ENCODE measurements around the gene AMDHD2.

AMDHD2 gene

DNA sequence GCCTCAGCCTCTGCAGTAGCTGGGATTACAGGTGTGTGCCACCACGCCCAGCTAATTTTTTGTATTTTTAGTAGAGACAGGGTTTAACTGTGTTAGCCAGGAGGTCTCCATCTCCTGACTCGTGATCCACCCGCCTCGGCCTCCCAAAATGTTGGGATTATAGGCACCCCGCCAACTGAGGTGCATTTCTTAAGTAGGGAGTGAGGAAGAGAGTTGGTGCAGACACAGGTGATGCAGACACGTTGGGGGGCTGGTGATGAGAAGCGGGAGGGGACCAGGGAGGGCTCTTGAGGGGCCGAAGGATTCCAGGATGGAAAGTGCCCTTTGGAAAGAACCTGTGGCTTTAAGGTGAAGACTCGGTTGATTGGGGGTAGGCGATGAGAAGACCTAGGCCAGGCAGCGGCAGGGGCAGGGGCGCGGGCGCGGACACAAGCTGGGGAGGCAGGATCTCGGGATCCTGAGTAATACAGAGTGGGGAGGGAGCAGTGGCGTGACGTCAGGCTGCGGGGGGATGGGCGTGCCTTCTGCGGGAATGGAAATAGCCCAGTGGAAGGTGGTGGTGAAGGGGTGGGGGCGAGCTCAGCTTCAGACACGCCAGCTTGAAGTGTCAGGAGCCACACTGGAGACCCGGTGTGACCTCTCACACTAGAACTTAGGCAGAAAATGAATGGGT, 8.9 kb upstream of the AMDHD2 start:
- ChIA-PET CTCF (interaction anchor here (5.6 kb wide), 1 partner anchor 10 kb away, joined by 27 read pairs; no protein-coding TSS in a partner anchor), POLR2A (interaction anchor here (0.8 kb wide), 1 partner anchor 356 kb away, joined by 5 read pairs; the partner anchor contains the start of gene TRAF7)
- no peaks in the 10 kb centered on the region for H3K9me3 ChIP-seq (ENCODE audit: control insufficient read depth, insufficient read depth, low read depth, low read length)
- no peak overlapping the region for H3K4me3 ChIP-seq (ENCODE audit: low read depth, low read length)
- H3K27ac ChIP-seq (ENCODE audit: extremely low read depth, low read depth, low read length) = no peak overlapping the region
- no peaks in the 10 kb centered on the region; the same call in 1 of the 2 replicates for H3K4me1 ChIP-seq (ENCODE audit: control insufficient read depth, insufficient read depth, low read length)
- peaks cover 0 to 2% of the 10 kb centered on the region in 2 experiments; a peak in 2 of 3 replicates for H3K36me3 ChIP-seq (ENCODE audit: control insufficient read depth in 2 of 2, insufficient read depth in 1 of 2, low read length in 2 of 2)
- TF ChIP-seq GLI2 (tag by site-specific recombination; IDR thresholded peaks at IDR 0.05; ENCODE audit: borderline replicate concordance, low read depth) = no peak
- no peak for TF ChIP-seq RBAK (tag by site-specific recombination; IDR thresholded peaks at IDR 0.05)
- TF ChIP-seq, protein P1, sequence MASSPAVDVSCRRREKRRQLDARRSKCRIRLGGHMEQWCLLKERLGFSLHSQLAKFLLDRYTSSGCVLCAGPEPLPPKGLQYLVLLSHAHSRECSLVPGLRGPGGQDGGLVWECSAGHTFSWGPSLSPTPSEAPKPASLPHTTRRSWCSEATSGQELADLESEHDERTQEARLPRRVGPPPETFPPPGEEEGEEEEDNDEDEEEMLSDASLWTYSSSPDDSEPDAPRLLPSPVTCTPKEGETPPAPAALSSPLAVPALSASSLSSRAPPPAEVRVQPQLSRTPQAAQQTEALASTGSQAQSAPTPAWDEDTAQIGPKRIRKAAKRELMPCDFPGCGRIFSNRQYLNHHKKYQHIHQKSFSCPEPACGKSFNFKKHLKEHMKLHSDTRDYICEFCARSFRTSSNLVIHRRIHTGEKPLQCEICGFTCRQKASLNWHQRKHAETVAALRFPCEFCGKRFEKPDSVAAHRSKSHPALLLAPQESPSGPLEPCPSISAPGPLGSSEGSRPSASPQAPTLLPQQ (tag by site-specific recombination; IDR thresholded peaks at IDR 0.05) = no peak
- no peak for TF ChIP-seq ZNF510 (tag by site-specific recombination; IDR thresholded peaks at IDR 0.05; ENCODE audit: insufficient replicate concordance)
- TF ChIP-seq, protein P2, sequence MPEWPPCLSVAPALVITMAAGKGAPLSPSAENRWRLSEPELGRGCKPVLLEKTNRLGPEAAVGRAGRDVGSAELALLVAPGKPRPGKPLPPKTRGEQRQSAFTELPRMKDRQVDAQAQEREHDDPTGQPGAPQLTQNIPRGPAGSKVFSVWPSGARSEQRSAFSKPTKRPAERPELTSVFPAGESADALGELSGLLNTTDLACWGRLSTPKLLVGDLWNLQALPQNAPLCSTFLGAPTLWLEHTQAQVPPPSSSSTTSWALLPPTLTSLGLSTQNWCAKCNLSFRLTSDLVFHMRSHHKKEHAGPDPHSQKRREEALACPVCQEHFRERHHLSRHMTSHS (tag by site-specific recombination; IDR thresholded peaks at IDR 0.05) = no peak
- no peak for TF ChIP-seq ZNF623 (tag by site-specific recombination; IDR thresholded peaks at IDR 0.05)
- TF ChIP-seq ZNF175 (tag by site-specific recombination; IDR thresholded peaks at IDR 0.05) = no peak
- no peak for TF ChIP-seq ZNF155 (tag by site-specific recombination; IDR thresholded peaks at IDR 0.05)
- no peak for TF ChIP-seq ZNF791 (tag by site-specific recombination; IDR thresholded peaks at IDR 0.05)
- TF ChIP-seq, protein P3, sequence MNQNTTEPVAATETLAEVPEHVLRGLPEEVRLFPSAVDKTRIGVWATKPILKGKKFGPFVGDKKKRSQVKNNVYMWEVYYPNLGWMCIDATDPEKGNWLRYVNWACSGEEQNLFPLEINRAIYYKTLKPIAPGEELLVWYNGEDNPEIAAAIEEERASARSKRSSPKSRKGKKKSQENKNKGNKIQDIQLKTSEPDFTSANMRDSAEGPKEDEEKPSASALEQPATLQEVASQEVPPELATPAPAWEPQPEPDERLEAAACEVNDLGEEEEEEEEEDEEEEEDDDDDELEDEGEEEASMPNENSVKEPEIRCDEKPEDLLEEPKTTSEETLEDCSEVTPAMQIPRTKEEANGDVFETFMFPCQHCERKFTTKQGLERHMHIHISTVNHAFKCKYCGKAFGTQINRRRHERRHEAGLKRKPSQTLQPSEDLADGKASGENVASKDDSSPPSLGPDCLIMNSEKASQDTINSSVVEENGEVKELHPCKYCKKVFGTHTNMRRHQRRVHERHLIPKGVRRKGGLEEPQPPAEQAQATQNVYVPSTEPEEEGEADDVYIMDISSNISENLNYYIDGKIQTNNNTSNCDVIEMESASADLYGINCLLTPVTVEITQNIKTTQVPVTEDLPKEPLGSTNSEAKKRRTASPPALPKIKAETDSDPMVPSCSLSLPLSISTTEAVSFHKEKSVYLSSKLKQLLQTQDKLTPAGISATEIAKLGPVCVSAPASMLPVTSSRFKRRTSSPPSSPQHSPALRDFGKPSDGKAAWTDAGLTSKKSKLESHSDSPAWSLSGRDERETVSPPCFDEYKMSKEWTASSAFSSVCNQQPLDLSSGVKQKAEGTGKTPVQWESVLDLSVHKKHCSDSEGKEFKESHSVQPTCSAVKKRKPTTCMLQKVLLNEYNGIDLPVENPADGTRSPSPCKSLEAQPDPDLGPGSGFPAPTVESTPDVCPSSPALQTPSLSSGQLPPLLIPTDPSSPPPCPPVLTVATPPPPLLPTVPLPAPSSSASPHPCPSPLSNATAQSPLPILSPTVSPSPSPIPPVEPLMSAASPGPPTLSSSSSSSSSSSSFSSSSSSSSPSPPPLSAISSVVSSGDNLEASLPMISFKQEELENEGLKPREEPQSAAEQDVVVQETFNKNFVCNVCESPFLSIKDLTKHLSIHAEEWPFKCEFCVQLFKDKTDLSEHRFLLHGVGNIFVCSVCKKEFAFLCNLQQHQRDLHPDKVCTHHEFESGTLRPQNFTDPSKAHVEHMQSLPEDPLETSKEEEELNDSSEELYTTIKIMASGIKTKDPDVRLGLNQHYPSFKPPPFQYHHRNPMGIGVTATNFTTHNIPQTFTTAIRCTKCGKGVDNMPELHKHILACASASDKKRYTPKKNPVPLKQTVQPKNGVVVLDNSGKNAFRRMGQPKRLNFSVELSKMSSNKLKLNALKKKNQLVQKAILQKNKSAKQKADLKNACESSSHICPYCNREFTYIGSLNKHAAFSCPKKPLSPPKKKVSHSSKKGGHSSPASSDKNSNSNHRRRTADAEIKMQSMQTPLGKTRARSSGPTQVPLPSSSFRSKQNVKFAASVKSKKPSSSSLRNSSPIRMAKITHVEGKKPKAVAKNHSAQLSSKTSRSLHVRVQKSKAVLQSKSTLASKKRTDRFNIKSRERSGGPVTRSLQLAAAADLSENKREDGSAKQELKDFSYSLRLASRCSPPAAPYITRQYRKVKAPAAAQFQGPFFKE (tag by site-specific recombination; IDR thresholded peaks at IDR 0.05; ENCODE audit: borderline replicate concordance) = no peak
- TF ChIP-seq, protein P4, sequence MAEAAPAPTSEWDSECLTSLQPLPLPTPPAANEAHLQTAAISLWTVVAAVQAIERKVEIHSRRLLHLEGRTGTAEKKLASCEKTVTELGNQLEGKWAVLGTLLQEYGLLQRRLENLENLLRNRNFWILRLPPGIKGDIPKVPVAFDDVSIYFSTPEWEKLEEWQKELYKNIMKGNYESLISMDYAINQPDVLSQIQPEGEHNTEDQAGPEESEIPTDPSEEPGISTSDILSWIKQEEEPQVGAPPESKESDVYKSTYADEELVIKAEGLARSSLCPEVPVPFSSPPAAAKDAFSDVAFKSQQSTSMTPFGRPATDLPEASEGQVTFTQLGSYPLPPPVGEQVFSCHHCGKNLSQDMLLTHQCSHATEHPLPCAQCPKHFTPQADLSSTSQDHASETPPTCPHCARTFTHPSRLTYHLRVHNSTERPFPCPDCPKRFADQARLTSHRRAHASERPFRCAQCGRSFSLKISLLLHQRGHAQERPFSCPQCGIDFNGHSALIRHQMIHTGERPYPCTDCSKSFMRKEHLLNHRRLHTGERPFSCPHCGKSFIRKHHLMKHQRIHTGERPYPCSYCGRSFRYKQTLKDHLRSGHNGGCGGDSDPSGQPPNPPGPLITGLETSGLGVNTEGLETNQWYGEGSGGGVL (tag by site-specific recombination; IDR thresholded peaks at IDR 0.05) = peak; percentile 49; the same call in 1 of the 2 replicates
- no peak for TF ChIP-seq ZNF555 (tag by site-specific recombination; conservative IDR thresholded peaks at IDR 0.05)
- TF ChIP-seq, protein P5, sequence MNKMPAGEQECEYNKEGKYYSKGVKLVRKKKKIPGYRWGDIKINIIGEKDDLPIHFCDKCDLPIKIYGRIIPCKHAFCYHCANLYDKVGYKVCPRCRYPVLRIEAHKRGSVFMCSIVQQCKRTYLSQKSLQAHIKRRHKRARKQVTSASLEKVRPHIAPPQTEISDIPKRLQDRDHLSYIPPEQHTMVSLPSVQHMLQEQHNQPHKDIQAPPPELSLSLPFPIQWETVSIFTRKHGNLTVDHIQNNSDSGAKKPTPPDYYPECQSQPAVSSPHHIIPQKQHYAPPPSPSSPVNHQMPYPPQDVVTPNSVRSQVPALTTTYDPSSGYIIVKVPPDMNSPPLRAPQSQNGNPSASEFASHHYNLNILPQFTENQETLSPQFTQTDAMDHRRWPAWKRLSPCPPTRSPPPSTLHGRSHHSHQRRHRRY (tag by site-specific recombination; IDR thresholded peaks at IDR 0.05) = no peak
- TF ChIP-seq MYNN (tag by site-specific recombination; IDR thresholded peaks at IDR 0.05; ENCODE audit: borderline replicate concordance) = no peak
- TF ChIP-seq ZIC2 (tag by site-specific recombination; IDR thresholded peaks at IDR 0.05) = no peak
- TF ChIP-seq, protein P6, sequence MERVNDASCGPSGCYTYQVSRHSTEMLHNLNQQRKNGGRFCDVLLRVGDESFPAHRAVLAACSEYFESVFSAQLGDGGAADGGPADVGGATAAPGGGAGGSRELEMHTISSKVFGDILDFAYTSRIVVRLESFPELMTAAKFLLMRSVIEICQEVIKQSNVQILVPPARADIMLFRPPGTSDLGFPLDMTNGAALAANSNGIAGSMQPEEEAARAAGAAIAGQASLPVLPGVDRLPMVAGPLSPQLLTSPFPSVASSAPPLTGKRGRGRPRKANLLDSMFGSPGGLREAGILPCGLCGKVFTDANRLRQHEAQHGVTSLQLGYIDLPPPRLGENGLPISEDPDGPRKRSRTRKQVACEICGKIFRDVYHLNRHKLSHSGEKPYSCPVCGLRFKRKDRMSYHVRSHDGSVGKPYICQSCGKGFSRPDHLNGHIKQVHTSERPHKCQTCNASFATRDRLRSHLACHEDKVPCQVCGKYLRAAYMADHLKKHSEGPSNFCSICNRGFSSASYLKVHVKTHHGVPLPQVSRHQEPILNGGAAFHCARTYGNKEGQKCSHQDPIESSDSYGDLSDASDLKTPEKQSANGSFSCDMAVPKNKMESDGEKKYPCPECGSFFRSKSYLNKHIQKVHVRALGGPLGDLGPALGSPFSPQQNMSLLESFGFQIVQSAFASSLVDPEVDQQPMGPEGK (tag by site-specific recombination; IDR thresholded peaks at IDR 0.05) = peak; percentile 41
- no peak for TF ChIP-seq ZNF37A (tag by site-specific recombination; IDR thresholded peaks at IDR 0.05)
- no peak for TF ChIP-seq ZFP3 (tag by site-specific recombination; IDR thresholded peaks at IDR 0.05; ENCODE audit: low read depth)
- TF ChIP-seq ZNF664 (tag by site-specific recombination; IDR thresholded peaks at IDR 0.05) = no peak
- TF ChIP-seq ZEB2 (tag by site-specific recombination; IDR thresholded peaks at IDR 0.05) = no peak
- no peak for TF ChIP-seq ZNF292 (tag by site-specific recombination; IDR thresholded peaks at IDR 0.05; ENCODE audit: borderline replicate concordance, low read depth)
- TF ChIP-seq ZBTB48 (tag by site-specific recombination; IDR thresholded peaks at IDR 0.05) = no peak
- TF ChIP-seq YY2 (tag by site-specific recombination; IDR thresholded peaks at IDR 0.05) = no peak
- no peak for TF ChIP-seq GFI1B (tag by site-specific recombination; IDR thresholded peaks at IDR 0.05)
- no peak for TF ChIP-seq ZNF416 (tag by site-specific recombination; IDR thresholded peaks at IDR 0.05)
